Measurements from ENCODE around the gene MAD1L1. TPM values are rescaled to one million over a fixed set of nuclear protein-coding genes. Genes with fewer than 3 reads are reported as not detected.

Gene MAD1L1
- polyA plus RNA-seq, 4 donors, result 12.3 to 21.7 (median 18.1) TPM

- Histone ChIP-seq H3K4me3 (ENCODE audit: low read depth in 1 of 3, low read length in 3 of 3) (no peak overlapping the region), H3K27ac (ENCODE audit: low read depth in 1 of 3, low read length in 2 of 3) (no peak overlapping the region), H3K4me1 (ENCODE audit: control insufficient read depth in 3 of 3, insufficient read depth in 2 of 3, low read depth in 1 of 3, low read length in 2 of 3) (no peaks in the 10 kb centered on the region), H3K9me3 (ENCODE audit: control insufficient read depth in 2 of 2, insufficient read depth in 1 of 2, low read depth in 1 of 2, low read length in 1 of 2) (no peaks in the 10 kb centered on the region), H3K27me3 (ENCODE audit: control insufficient read depth in 3 of 3, insufficient read depth in 3 of 3, low read length in 3 of 3) (no peaks in the 10 kb centered on the region), H3K36me3 (ENCODE audit: control insufficient read depth in 3 of 3, insufficient read depth in 2 of 3, low read depth in 1 of 3, low read length in 3 of 3) (peaks cover 0 to 20% (median 0%) of the 10 kb centered on the region in 3 donors)
- DNase-seq (no peak), FAIRE-seq (no peak)
- 93 to 96% (median 94%) methylated on average over 26 to 27 of the region's 27 CpGs for WGBS, 3 donors
Observed at GRCh38 chr7:1946773-1947450, 285.8 kb downstream of the MAD1L1 start.

GRCh38 chr7:1946025-1946772, 286.5 kb downstream of the MAD1L1 start:
- H3K36me3 ChIP-seq (ENCODE audit: control insufficient read depth in 3 of 3, insufficient read depth in 2 of 3, low read depth in 1 of 3, low read length in 3 of 3), result peaks cover 0 to 20% (median 0%) of the 10 kb centered on the region in 3 donors
- FAIRE-seq (no peak), DNase-seq (no peak)
- no peak overlapping the region for H3K4me3 ChIP-seq (ENCODE audit: low read depth in 1 of 3, low read length in 3 of 3)
- H3K4me1 ChIP-seq (ENCODE audit: control insufficient read depth in 3 of 3, insufficient read depth in 2 of 3, low read depth in 1 of 3, low read length in 2 of 3), result no peaks in the 10 kb centered on the region
- WGBS, 3 donors, result 92 to 93% (median 93%) methylated on average over 22 to 23 of the region's 23 CpGs
- H3K27me3 ChIP-seq (ENCODE audit: control insufficient read depth in 3 of 3, insufficient read depth in 3 of 3, low read length in 3 of 3), result no peaks in the 10 kb centered on the region
- H3K9me3 ChIP-seq (ENCODE audit: control insufficient read depth in 2 of 2, insufficient read depth in 1 of 2, low read depth in 1 of 2, low read length in 1 of 2), result no peaks in the 10 kb centered on the region
- no peak overlapping the region for H3K27ac ChIP-seq (ENCODE audit: low read depth in 1 of 3, low read length in 2 of 3)

- DNase-seq (no peak), FAIRE-seq (no peak)
- H3K4me3 ChIP-seq (ENCODE audit: low read depth in 1 of 3, low read length in 3 of 3), result no peak overlapping the region
- H3K9me3 ChIP-seq (ENCODE audit: control insufficient read depth in 2 of 2, insufficient read depth in 1 of 2, low read depth in 1 of 2, low read length in 1 of 2), result no peaks in the 10 kb centered on the region
- peaks cover 0 to 18% (median 0%) of the 10 kb centered on the region in 3 donors for H3K36me3 ChIP-seq (ENCODE audit: control insufficient read depth in 3 of 3, insufficient read depth in 2 of 3, low read depth in 1 of 3, low read length in 3 of 3)
- no peak overlapping the region for H3K27ac ChIP-seq (ENCODE audit: low read depth in 1 of 3, low read length in 2 of 3)
- H3K27me3 ChIP-seq (ENCODE audit: control insufficient read depth in 3 of 3, insufficient read depth in 3 of 3, low read length in 3 of 3), result no peaks in the 10 kb centered on the region
- no peaks in the 10 kb centered on the region for H3K4me1 ChIP-seq (ENCODE audit: control insufficient read depth in 3 of 3, insufficient read depth in 2 of 3, low read depth in 1 of 3, low read length in 2 of 3)
- 82 to 85% (median 84%) methylated on average over 14 of the region's 14 CpGs for WGBS, 3 donors
Observed at GRCh38 chr7:1945558-1945957, 287.2 kb downstream of the MAD1L1 start.

GRCh38 chr7:1944619-1945210, 288.0 kb downstream of the MAD1L1 start:
- H3K27me3 ChIP-seq (ENCODE audit: control insufficient read depth in 3 of 3, insufficient read depth in 3 of 3, low read length in 3 of 3), result no peaks in the 10 kb centered on the region
- DNase-seq (no peak), FAIRE-seq (no peak)
- 93 to 97% (median 96%) methylated on average over 20 to 21 of the region's 21 CpGs for WGBS, 3 donors
- peaks cover 0 to 15% (median 0%) of the 10 kb centered on the region in 3 donors for H3K36me3 ChIP-seq (ENCODE audit: control insufficient read depth in 3 of 3, insufficient read depth in 2 of 3, low read depth in 1 of 3, low read length in 3 of 3)
- H3K4me3 ChIP-seq (ENCODE audit: low read depth in 1 of 3, low read length in 3 of 3), result no peak overlapping the region
- H3K27ac ChIP-seq (ENCODE audit: low read depth in 1 of 3, low read length in 2 of 3), result no peak overlapping the region
- no peaks in the 10 kb centered on the region for H3K4me1 ChIP-seq (ENCODE audit: control insufficient read depth in 3 of 3, insufficient read depth in 2 of 3, low read depth in 1 of 3, low read length in 2 of 3)
- H3K9me3 ChIP-seq (ENCODE audit: control insufficient read depth in 2 of 2, insufficient read depth in 1 of 2, low read depth in 1 of 2, low read length in 1 of 2), result no peaks in the 10 kb centered on the region

GRCh38 chr7:1943933-1944618, 288.7 kb downstream of the MAD1L1 start:
- FAIRE-seq (no peak), DNase-seq (no peak)
- 74 to 79% (median 79%) methylated on average over 25 of the region's 25 CpGs for WGBS, 3 donors
- Histone ChIP-seq H3K27ac (ENCODE audit: low read depth in 1 of 3, low read length in 2 of 3) (no peak overlapping the region), H3K4me3 (ENCODE audit: low read depth in 1 of 3, low read length in 3 of 3) (no peak overlapping the region), H3K4me1 (ENCODE audit: control insufficient read depth in 3 of 3, insufficient read depth in 2 of 3, low read depth in 1 of 3, low read length in 2 of 3) (no peaks in the 10 kb centered on the region), H3K36me3 (ENCODE audit: control insufficient read depth in 3 of 3, insufficient read depth in 2 of 3, low read depth in 1 of 3, low read length in 3 of 3) (peaks cover 0 to 14% (median 0%) of the 10 kb centered on the region in 3 donors), H3K9me3 (ENCODE audit: control insufficient read depth in 2 of 2, insufficient read depth in 1 of 2, low read depth in 1 of 2, low read length in 1 of 2) (no peaks in the 10 kb centered on the region), H3K27me3 (ENCODE audit: control insufficient read depth in 3 of 3, insufficient read depth in 3 of 3, low read length in 3 of 3) (no peaks in the 10 kb centered on the region)

GRCh38 chr7:1943326-1943725, 289.4 kb downstream of the MAD1L1 start:
- DNase-seq (no peak), FAIRE-seq (no peak)
- WGBS, 3 donors, result 77 to 80% (median 79%) methylated on average over 11 of the region's 11 CpGs

GRCh38 chr7:1942941-1943289, 289.8 kb downstream of the MAD1L1 start:
- H3K4me3 ChIP-seq (ENCODE audit: low read depth in 1 of 3, low read length in 3 of 3), result no peak overlapping the region
- no peaks in the 10 kb centered on the region for H3K9me3 ChIP-seq (ENCODE audit: control insufficient read depth in 2 of 2, insufficient read depth in 1 of 2, low read depth in 1 of 2, low read length in 1 of 2)
- H3K27me3 ChIP-seq (ENCODE audit: control insufficient read depth in 3 of 3, insufficient read depth in 3 of 3, low read length in 3 of 3), result no peaks in the 10 kb centered on the region
- peaks cover 0 to 14% (median 0%) of the 10 kb centered on the region in 3 donors for H3K36me3 ChIP-seq (ENCODE audit: control insufficient read depth in 3 of 3, insufficient read depth in 2 of 3, low read depth in 1 of 3, low read length in 3 of 3)
- H3K4me1 ChIP-seq (ENCODE audit: control insufficient read depth in 3 of 3, insufficient read depth in 2 of 3, low read depth in 1 of 3, low read length in 2 of 3), result no peaks in the 10 kb centered on the region
- no peak overlapping the region for H3K27ac ChIP-seq (ENCODE audit: low read depth in 1 of 3, low read length in 2 of 3)
- FAIRE-seq (no peak), DNase-seq (no peak)
- 73 to 95% (median 87%) methylated on average over 5 of the region's 5 CpGs for WGBS, 3 donors

More at GRCh38 chr7:1943326-1943725, 289.4 kb downstream of the MAD1L1 start:
- peaks cover 0 to 14% (median 0%) of the 10 kb centered on the region in 3 donors for H3K36me3 ChIP-seq (ENCODE audit: control insufficient read depth in 3 of 3, insufficient read depth in 2 of 3, low read depth in 1 of 3, low read length in 3 of 3)
- H3K27ac ChIP-seq (ENCODE audit: low read depth in 1 of 3, low read length in 2 of 3), result no peak overlapping the region
- H3K27me3 ChIP-seq (ENCODE audit: control insufficient read depth in 3 of 3, insufficient read depth in 3 of 3, low read length in 3 of 3), result no peaks in the 10 kb centered on the region
- H3K4me3 ChIP-seq (ENCODE audit: low read depth in 1 of 3, low read length in 3 of 3), result no peak overlapping the region
- H3K4me1 ChIP-seq (ENCODE audit: control insufficient read depth in 3 of 3, insufficient read depth in 2 of 3, low read depth in 1 of 3, low read length in 2 of 3), result no peaks in the 10 kb centered on the region
- H3K9me3 ChIP-seq (ENCODE audit: control insufficient read depth in 2 of 2, insufficient read depth in 1 of 2, low read depth in 1 of 2, low read length in 1 of 2), result no peaks in the 10 kb centered on the region

- H3K36me3 ChIP-seq (ENCODE audit: control insufficient read depth in 3 of 3, insufficient read depth in 2 of 3, low read depth in 1 of 3, low read length in 3 of 3), result peaks cover 0 to 14% (median 0%) of the 10 kb centered on the region in 3 donors
- no peaks in the 10 kb centered on the region for H3K4me1 ChIP-seq (ENCODE audit: control insufficient read depth in 3 of 3, insufficient read depth in 2 of 3, low read depth in 1 of 3, low read length in 2 of 3)
- no peaks in the 10 kb centered on the region for H3K9me3 ChIP-seq (ENCODE audit: control insufficient read depth in 2 of 2, insufficient read depth in 1 of 2, low read depth in 1 of 2, low read length in 1 of 2)
- no peak for DNase-seq
- H3K27me3 ChIP-seq (ENCODE audit: control insufficient read depth in 3 of 3, insufficient read depth in 3 of 3, low read length in 3 of 3), result no peaks in the 10 kb centered on the region
- 92 to 94% (median 94%) methylated on average over 23 of the region's 23 CpGs for WGBS, 3 donors
- no peak overlapping the region for H3K27ac ChIP-seq (ENCODE audit: low read depth in 1 of 3, low read length in 2 of 3)
- H3K4me3 ChIP-seq (ENCODE audit: low read depth in 1 of 3, low read length in 3 of 3), result no peak overlapping the region
- FAIRE-seq, result no peak
Observed at GRCh38 chr7:1942243-1942940, 290.4 kb downstream of the MAD1L1 start.
